Esophagus squamous epithelium (tissue), 5 donors: ENCODE data around the gene NCOA7. TPM values are rescaled to one million over a fixed set of nuclear protein-coding genes. Genes with fewer than 3 reads are reported as not detected.
"Not testable (repeated sequence)": the region's sequence is repeated elsewhere in the genome, so short reads cannot be mapped to it uniquely, and the experiment has no call there.

ENCODE experiments used
- DNase-seq: peaks from one replicate; lab custom pipeline; 2025; lab: John Stamatoyannopoulos, UW
- H3K27ac ChIP-seq, 4 donors: fragments of 200-600 bp; sonication (generic); one replicate each; pipeline ENCODE4 v1.5.1; 2016 to 2019; ENCODE audit warnings: mild to moderate bottlenecking in 1 of 4
- H3K27me3 ChIP-seq, 4 donors: fragments of 200-600 bp; sonication (generic); 1 replicate in 3 of 4; 2 replicates in 1 of 4; pipeline versions ENCODE4 v1.5.1 to v1.6.0; 2017 to 2021; ENCODE audit warnings: antibody characterized with exemption in 1 of 4
- H3K36me3 ChIP-seq, 3 donors: fragments of 200-600 bp; sonication (generic); one replicate each; pipeline ENCODE4 v1.5.1; 2016 to 2019
- H3K4me1 ChIP-seq, 3 donors: fragments of 200-600 bp; sonication (generic); one replicate each; pipeline ENCODE4 v1.5.1; 2017 to 2019
- H3K4me3 ChIP-seq, 4 donors: fragments of 200-600 bp; sonication (generic); 1 replicate in 3 of 4; 2 replicates in 1 of 4; pipeline ENCODE4 v1.5.1; 2016 to 2019; ENCODE audit warnings: mild to moderate bottlenecking in 2 of 4, moderate library complexity in 1 of 4
- H3K9me3 ChIP-seq, 3 donors: fragments of 200-600 bp; sonication (generic); one replicate each; pipeline ENCODE4 v1.5.1; 2016 to 2019
- POLR2A ChIP-seq, 4 donors: fragments of 450-650 bp; IDR thresholded peaks; one replicate each; pipeline ENCODE4 v1.6.1; 2017; ENCODE audit warnings: antibody characterized with exemption in 4 of 4, mild to moderate bottlenecking in 4 of 4, moderate library complexity in 3 of 4
- WGBS, 2 donors: methylation state at CpG; one replicate each; pipeline ENCODE4 v1.1.5; 2018; 5-methylcytosine and 5-hydroxymethylcytosine counted together
- intact Hi-C: fragments of 100-400 bp; cut with DNase I; formaldehyde crosslinking; loops from one replicate; pipeline ENCODE4 v1.15.0; 2022
- total RNA-seq, 4 donors: library from RNA; depleted of rRNA; stranded (reverse); fragments of >200 nt; gene quantifications; one replicate each; pipeline ENCODE4 v1.1.0, GENCODE V29; 2016
- TF ChIP-seq, protein P1 (sequence below), 6 experiments: fragments of 450-650 bp in 4 of 6; fragments of 200-600 bp in 2 of 6; sonication (generic) in 2 of 6; IDR thresholded peaks; one replicate each; pipeline ENCODE4 v1.5.1; 2016 to 2019; ENCODE audit warnings: antibody characterized with exemption in 6 of 6, mild to moderate bottlenecking in 4 of 6, moderate library complexity in 4 of 6
- donor health status: DM: yes; HTN: yes; CAD: no.

Gene NCOA7
- total RNA-seq, 4 donors from 2014 or later: 30.9 to 85.1 (median 45.8) TPM

GRCh38 chr6:125802943-125803377 lies 12.2 kb downstream of the NCOA7 start:
- no peaks in the 10 kb centered on the region for H3K27me3 ChIP-seq
- peaks cover 0 to 48% (median 10%) of the 10 kb centered on the region in 3 donors for H3K4me1 ChIP-seq
- no peak for TF ChIP-seq POLR2A (IDR thresholded peaks at IDR 0.05)
- TF ChIP-seq, protein P1, sequence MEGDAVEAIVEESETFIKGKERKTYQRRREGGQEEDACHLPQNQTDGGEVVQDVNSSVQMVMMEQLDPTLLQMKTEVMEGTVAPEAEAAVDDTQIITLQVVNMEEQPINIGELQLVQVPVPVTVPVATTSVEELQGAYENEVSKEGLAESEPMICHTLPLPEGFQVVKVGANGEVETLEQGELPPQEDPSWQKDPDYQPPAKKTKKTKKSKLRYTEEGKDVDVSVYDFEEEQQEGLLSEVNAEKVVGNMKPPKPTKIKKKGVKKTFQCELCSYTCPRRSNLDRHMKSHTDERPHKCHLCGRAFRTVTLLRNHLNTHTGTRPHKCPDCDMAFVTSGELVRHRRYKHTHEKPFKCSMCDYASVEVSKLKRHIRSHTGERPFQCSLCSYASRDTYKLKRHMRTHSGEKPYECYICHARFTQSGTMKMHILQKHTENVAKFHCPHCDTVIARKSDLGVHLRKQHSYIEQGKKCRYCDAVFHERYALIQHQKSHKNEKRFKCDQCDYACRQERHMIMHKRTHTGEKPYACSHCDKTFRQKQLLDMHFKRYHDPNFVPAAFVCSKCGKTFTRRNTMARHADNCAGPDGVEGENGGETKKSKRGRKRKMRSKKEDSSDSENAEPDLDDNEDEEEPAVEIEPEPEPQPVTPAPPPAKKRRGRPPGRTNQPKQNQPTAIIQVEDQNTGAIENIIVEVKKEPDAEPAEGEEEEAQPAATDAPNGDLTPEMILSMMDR (IDR thresholded peaks at IDR 0.05): no peak
- no peak overlapping the region for H3K4me3 ChIP-seq
- WGBS, 2 donors: 41 to 45% methylated on average over 4 of the region's 4 CpGs
- intact Hi-C loops: no loop called here
- peaks cover 0 to 7% (median 0%) of the 10 kb centered on the region in 3 donors for H3K36me3 ChIP-seq
- DNase-seq: no peak
- no peaks in the 10 kb centered on the region for H3K9me3 ChIP-seq
- peak overlapping the region in 2 of 4 donors; percentile 42 to 67 for H3K27ac ChIP-seq

- H3K9me3 ChIP-seq: no peaks in the 10 kb centered on the region
- H3K27ac ChIP-seq: no peak overlapping the region
- H3K4me3 ChIP-seq: no peak overlapping the region
- H3K27me3 ChIP-seq: no peaks in the 10 kb centered on the region
- DNase-seq: no peak
- TF ChIP-seq, protein P1 (IDR thresholded peaks at IDR 0.05): no peak
- TF ChIP-seq POLR2A (IDR thresholded peaks at IDR 0.05): no peak
- intact Hi-C loops: no loop called here
- H3K36me3 ChIP-seq: peaks cover 0 to 7% (median 0%) of the 10 kb centered on the region in 3 donors
- H3K4me1 ChIP-seq: peaks cover 0 to 38% (median 5%) of the 10 kb centered on the region in 3 donors
Observed at GRCh38 chr6:125804264-125804663, 13.5 kb downstream of the NCOA7 start.

- DNase-seq, H3K27me3 ChIP-seq, H3K9me3 ChIP-seq, intact Hi-C loops, H3K36me3 ChIP-seq, H3K4me3 ChIP-seq, H3K27ac ChIP-seq: not testable (repeated sequence)
- peaks cover 0 to 35% (median 5%) of the 10 kb centered on the region in 3 donors for H3K4me1 ChIP-seq
- 89 to 98% methylated on average over 8 to 10 of the region's 10 CpGs for WGBS, 2 donors
Observed at GRCh38 chr6:125804866-125805425, 14.2 kb downstream of the NCOA7 start.

DNA sequence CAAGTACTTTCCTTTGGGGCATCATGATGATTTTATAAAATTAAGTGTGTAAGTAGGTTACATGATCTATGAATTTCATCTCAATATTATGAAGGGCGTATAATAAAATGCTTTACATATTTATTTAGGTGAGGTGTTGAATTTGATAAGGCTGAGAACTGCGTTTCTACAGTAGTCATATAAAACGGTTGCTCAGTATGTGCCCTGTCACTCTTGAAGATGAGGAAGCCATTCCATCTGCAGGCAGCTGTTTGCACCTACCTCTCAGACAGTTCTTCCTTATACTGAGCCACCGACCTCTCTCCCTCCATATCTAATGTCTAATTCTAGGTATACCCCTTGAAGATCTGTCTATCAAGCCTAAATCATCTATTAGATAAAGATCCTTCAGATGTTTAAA lies 16.1 kb downstream of the NCOA7 start:
- WGBS, 2 donors: 76 to 77% methylated on average over 4 of the region's 4 CpGs
- H3K4me1 ChIP-seq: peaks cover 0 to 44% (median 11%) of the 10 kb centered on the region in 3 donors

DNA sequence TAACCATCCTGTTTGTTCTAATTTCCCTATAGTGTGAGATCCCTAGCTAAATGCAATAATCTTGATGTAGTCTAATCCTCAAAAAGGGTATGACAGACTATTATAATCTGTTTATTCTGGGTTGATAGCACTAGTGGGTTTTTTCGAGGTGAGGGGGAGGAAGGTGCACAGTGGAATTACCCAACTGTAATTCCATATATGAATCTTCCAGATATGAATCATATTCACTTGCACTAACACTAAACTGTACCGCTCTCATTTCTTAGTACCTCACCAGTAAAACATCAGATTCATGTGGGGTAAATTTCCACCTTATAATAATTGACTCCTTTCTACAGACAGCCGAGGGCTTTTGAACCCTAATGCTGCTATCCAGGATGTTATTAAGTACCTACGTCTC lies 16.5 kb downstream of the NCOA7 start:
- WGBS, 2 donors: 80 to 82% methylated on average over 4 of the region's 4 CpGs
- Histone ChIP-seq H3K4me3 (no peak overlapping the region), H3K27me3 (no peaks in the 10 kb centered on the region), H3K27ac (no peak overlapping the region), H3K9me3 (no peaks in the 10 kb centered on the region), H3K4me1 (peaks cover 0 to 46% (median 14%) of the 10 kb centered on the region in 3 donors), H3K36me3 (peaks cover 0 to 2% (median 0%) of the 10 kb centered on the region in 3 donors)
- no peak for DNase-seq
- intact Hi-C loops: no loop called here
- no peak for TF ChIP-seq POLR2A (IDR thresholded peaks at IDR 0.05)
- TF ChIP-seq, protein P1 (IDR thresholded peaks at IDR 0.05): no peak

More for the DNA sequence above, 16.1 kb downstream of the NCOA7 start:
- DNase-seq: no peak
- Histone ChIP-seq H3K36me3 (peaks cover 0 to 6% (median 0%) of the 10 kb centered on the region in 3 donors), H3K27ac (no peak overlapping the region), H3K4me3 (no peak overlapping the region), H3K27me3 (no peaks in the 10 kb centered on the region), H3K9me3 (no peaks in the 10 kb centered on the region)
- TF ChIP-seq, protein P1 (IDR thresholded peaks at IDR 0.05): no peak
- no peak for TF ChIP-seq POLR2A (IDR thresholded peaks at IDR 0.05)
- intact Hi-C loops: no loop called here
